HG02798 (cell line): ENCODE results near the gene NBPF12.
"Not testable (repeated sequence)": the region's sequence is repeated elsewhere in the genome, so short reads cannot be mapped to it uniquely, and the experiment has no call there.

Experiments
- ATAC-seq: cut with Tn5 transposase; IDR thresholded peaks from one replicate; pipeline ENCODE4 v1.9.1; 2021; ENCODE audit warnings: mild to moderate bottlenecking; ENCODE audit not compliant: unreplicated experiment, poor library complexity

Gene NBPF12

GRCh38 chr1:146938242-146938902, at the start of gene NBPF12:
NBPF12 (plus strand) TSS chr1:146938324; CDS start chr1:146960144, 21,820 bp downstream.
- peak; percentile 89 for ATAC-seq

- not testable (repeated sequence) for ATAC-seq
These were observed 46.8 kb upstream of the NBPF12 start for GRCh38 chr1:146891355-146891754.

DNA sequence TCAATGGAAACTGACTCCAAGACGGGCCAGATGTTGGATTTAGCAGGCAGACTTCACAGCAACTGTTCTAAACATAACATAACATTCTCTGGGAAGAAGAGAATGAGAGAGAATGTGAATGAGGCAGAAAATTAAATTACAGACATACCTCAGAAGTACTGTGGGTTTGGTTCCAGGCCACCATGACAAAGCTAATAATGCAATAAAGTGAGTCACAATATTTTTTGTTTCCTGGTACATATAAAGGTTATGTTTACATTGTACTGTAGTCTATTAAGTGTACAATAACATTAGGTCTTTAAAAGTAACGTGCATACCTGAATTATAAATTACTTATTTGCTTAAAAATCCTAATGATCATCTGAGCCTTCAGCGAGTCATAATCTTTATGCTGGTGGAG, 45.8 kb upstream of the NBPF12 start:
- not testable (repeated sequence) for ATAC-seq

DNA sequence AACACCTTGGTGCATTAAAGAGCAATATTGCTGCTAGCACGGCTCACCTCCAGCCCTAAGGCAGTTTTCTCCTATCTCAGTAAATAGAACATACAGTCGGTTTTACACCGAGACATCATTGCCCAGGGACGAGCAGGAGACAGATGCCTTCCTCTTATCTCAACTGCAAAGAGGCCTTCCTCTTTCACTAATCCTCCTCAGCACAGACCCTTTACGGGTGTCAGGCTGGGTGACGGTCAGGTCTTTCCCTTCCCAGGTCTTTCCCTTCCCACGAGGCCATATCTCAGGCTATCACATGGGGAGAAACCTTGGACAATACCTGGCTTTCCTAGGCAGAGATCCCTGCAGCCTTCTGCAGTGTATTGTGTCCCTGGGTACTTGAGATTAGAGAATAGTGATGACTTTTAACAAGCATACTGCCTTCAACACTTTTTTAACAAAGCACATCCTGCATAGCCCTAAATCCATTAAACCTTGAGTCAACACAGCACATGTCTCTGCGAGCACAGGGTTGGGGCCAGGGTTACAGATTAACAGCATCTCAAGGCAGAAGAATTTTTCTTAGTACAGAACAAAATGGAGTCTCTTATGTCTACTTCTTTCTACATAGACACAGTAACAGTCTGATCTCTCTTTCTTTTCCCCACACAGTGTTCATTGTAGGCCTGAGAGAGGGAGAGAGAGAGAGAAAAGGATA, 30.4 kb upstream of the NBPF12 start:
- not testable (repeated sequence) for ATAC-seq

GRCh38 chr1:146912975-146913374, 25.1 kb upstream of the NBPF12 start:
- ATAC-seq: not testable (repeated sequence)

- ATAC-seq: not testable (repeated sequence)
These were observed 17.3 kb upstream of the NBPF12 start for GRCh38 chr1:146920811-146921210.

DNA sequence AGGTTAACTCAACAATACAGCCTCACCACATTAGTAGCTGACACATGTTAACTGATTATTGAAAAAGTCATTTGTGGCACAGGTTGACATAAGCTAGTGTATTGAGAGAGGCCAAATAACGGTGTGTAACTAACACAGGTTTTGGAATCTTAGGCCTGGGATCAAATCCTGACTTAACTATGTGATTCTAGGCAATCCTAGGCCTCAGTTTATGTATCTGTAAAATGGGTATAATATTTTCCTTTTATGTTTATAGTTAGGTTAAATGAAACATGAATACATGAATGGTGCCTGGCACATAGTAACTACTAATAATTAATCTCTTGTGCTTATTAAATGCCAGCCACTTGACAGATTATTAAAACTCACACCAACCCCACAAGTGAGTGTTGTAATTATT, 15.5 kb upstream of the NBPF12 start:
- not testable (repeated sequence) for ATAC-seq

DNA sequence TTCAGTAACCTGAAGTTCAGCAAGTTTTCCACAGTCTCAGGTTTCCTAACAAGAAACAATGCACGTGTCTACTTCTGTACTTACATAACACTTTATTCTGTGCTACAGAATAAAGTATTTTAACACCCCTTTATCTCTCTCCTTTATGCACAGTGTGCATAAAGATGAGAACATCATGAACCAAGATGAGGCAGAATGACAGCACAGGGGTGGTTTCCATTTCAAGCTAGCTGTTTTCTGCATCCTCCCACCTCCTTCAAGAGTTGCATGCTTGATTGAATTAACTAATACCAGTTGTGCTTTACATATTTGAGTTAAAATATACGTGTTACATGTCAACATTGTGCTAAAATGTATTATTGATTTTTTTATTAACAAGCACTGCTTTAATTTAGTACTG, 14.0 kb upstream of the NBPF12 start:
- not testable (repeated sequence) for ATAC-seq

DNA sequence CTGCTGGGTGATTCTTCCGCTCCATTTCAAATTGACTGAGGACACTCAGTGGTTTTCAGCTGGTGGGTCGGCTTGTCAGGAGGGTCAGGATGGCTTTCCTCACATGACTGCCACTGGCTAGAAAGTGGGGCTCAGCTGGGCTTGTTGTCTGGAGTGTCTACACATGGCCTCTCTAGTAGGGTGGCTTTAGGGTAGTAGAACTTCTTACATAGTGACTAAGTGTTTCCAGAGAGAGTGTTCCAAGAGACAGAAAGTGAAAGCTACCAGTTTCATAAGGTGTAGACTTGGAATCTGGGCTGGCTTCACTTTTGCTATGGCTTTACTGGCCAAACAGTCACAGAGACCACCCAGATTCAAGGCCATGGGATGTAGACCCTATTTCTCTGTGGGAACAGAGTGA, 11.7 kb upstream of the NBPF12 start:
- ATAC-seq: not testable (repeated sequence)

GRCh38 chr1:146930225-146930624, 7.9 kb upstream of the NBPF12 start:
- not testable (repeated sequence) for ATAC-seq

GRCh38 chr1:146934390-146935223, 3.5 kb upstream of the NBPF12 start:
- peak; percentile 34 for ATAC-seq

- not testable (repeated sequence) for ATAC-seq
These were observed 662 bp upstream of the NBPF12 start for GRCh38 chr1:146937462-146937861.

- peak; percentile 24 for ATAC-seq
These were observed 1.0 kb downstream of the NBPF12 start for GRCh38 chr1:146938927-146939786.

GRCh38 chr1:146940293-146940692, 2.2 kb downstream of the NBPF12 start:
- ATAC-seq: not testable (repeated sequence)

DNA sequence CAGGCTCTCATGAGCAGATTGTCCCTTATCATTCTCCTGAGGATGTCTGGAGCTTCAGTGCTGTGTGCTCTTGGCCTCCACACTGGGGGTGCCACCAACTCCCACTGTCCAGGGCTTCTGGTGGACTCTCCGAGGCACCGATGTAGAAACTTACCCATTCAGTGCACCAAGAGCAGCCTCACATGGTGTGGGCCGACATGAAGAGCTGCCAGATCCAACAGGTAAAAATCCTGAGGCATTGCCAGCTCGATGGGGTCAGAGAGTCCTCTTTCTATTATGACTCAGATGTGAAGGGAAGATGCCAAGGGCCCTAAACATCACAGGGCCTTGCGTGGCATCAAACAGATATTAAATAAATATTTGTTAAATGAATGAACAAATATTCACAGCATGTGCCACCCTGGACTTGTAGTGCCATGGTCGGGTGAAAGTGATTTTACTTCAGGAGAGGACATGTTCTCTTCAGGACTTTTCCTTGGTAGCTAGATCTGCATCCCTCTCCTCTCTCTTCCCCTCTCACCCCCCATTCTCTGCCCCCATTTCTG, 5.3 kb downstream of the NBPF12 start:
- not testable (repeated sequence) for ATAC-seq

DNA sequence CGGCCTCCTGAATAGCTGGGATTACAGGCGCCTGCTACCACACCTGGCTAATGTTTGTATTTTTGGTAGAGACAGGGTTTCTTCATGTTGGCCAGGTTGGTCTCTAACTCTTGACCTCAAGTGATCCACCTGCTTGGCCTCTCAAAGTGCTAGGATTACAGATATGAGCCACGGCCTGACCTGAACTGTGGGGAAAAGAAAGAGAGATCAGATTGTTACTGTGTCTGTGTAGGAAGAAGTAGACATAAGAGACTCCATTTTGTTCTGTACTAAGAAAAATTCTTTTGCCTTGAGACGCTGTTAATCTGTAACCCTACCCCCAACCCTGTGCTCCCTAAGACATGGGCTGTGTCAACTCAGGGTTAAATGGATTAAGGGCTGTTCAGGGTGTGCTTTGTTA, 10.0 kb downstream of the NBPF12 start:
- not testable (repeated sequence) for ATAC-seq

GRCh38 chr1:146964340-146964739, 26.2 kb downstream of the NBPF12 start:
- not testable (repeated sequence) for ATAC-seq

DNA sequence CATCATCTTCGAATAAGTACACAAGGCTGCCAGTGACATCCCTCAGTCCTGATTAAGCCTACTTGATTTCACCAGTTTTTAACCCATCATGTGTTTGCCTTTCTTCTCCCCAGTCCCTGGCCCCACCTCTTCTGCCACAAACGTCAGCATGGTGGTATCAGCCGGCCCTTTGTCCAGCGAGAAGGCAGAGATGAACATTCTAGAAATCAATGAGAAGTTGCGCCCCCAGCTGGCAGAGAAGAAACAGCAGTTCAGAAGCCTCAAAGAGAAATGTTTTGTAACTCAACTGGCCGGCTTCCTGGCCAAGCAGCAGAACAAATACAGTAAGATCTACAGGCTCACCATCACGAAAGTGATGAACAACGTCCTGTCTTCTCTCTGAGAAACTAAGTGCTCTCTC, 28.2 kb downstream of the NBPF12 start:
- not testable (repeated sequence) for ATAC-seq

- ATAC-seq: not testable (repeated sequence)
These were observed 32.5 kb downstream of the NBPF12 start for GRCh38 chr1:146970656-146971055.

DNA sequence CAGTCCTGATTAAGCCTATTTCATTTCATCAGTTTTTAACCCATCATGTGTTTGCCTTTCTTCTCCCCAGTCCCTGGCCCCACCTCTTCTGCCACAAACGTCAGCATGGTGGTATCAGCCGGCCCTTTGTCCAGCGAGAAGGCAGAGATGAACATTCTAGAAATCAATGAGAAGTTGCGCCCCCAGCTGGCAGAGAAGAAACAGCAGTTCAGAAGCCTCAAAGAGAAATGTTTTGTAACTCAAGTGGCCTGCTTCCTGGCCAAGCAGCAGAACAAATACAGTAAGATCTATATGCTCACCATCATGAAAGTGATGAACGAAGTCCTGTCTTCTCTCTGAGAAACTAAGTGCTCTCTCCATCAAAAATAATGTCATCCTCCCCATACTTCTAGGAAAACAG, 34.6 kb downstream of the NBPF12 start:
- not testable (repeated sequence) for ATAC-seq
